ENCODE measurements around the gene UTP4.

UTP4 gene

DNA sequence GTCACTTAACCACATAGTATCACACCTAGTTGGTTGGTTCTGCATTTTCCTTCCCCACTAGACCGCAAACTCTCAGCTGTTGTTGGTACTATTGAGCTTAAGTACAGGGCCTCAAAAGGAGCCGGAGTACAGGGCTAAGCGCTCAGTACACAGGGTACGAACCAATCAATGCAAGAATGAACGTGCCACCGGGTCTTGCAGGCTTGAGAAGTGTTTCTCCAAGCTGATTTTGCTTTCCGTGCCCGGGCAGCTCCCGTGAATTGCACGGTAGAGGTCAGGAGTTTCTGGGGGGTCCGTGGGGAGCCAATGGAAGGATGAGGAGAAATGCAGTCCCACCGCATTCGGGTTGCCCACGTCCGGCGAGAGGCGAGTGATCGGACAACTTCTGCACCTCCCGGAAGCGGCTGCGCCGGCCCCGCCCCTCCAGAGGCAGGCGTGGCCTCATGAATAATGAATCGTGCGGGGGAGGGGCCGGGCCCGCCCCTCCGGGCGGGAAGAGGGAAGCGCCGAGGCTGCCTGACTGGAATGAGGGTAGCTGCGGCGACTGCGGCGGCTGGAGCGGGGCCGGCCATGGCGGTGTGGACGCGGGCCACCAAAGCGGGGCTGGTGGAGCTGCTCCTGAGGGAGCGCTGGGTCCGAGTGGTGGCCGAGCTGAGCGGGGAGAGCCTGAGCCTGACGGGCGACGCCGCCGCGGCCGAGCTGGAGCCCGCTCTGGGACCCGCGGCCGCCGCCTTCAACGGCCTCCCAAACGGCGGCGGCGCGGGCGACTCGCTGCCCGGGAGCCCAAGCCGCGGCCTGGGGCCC lies 54.4 kb downstream of the UTP4 start, which contains the start of gene SNTB2:
SNTB2 (plus strand) TSS at position 523 of the 804 bp plus-strand sequence; CDS start at position 526, 3 bp downstream.
- TF ChIP-seq, protein P1, sequence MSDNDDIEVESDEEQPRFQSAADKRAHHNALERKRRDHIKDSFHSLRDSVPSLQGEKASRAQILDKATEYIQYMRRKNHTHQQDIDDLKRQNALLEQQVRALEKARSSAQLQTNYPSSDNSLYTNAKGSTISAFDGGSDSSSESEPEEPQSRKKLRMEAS (IDR thresholded peaks at IDR 0.05): peak; percentile 61; the same call in 1 of the 2 replicates
- TF ChIP-seq, protein P2, sequence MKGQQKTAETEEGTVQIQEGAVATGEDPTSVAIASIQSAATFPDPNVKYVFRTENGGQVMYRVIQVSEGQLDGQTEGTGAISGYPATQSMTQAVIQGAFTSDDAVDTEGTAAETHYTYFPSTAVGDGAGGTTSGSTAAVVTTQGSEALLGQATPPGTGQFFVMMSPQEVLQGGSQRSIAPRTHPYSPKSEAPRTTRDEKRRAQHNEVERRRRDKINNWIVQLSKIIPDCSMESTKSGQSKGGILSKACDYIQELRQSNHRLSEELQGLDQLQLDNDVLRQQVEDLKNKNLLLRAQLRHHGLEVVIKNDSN (IDR thresholded peaks at IDR 0.05): no peak
- TF ChIP-seq EP300 (IDR thresholded peaks at IDR 0.05; ENCODE audit: borderline replicate concordance): peak; percentile 20; the same call in 1 of the 2 replicates
- no peak for TF ChIP-seq TEAD4 (IDR thresholded peaks at IDR 0.05)
- peak; percentile 77 for TF ChIP-seq TAF1 (IDR thresholded peaks at IDR 0.05; ENCODE audit: low read depth)
- TF ChIP-seq TCF12 (IDR thresholded peaks at IDR 0.05; ENCODE audit: low read depth): no peak
- TF ChIP-seq FOXM1 (IDR thresholded peaks at IDR 0.05; ENCODE audit: borderline replicate concordance, low read depth): no peak
- TF ChIP-seq EGR1 (IDR thresholded peaks at IDR 0.05): peak; percentile 63
- no peak for TF ChIP-seq NFIC (IDR thresholded peaks at IDR 0.05)
- TF ChIP-seq ZBTB7A (IDR thresholded peaks at IDR 0.05; ENCODE audit: low read depth): no peak
- no peak for TF ChIP-seq CREB1 (IDR thresholded peaks at IDR 0.05; ENCODE audit: low read depth)
- TF ChIP-seq, protein P3, sequence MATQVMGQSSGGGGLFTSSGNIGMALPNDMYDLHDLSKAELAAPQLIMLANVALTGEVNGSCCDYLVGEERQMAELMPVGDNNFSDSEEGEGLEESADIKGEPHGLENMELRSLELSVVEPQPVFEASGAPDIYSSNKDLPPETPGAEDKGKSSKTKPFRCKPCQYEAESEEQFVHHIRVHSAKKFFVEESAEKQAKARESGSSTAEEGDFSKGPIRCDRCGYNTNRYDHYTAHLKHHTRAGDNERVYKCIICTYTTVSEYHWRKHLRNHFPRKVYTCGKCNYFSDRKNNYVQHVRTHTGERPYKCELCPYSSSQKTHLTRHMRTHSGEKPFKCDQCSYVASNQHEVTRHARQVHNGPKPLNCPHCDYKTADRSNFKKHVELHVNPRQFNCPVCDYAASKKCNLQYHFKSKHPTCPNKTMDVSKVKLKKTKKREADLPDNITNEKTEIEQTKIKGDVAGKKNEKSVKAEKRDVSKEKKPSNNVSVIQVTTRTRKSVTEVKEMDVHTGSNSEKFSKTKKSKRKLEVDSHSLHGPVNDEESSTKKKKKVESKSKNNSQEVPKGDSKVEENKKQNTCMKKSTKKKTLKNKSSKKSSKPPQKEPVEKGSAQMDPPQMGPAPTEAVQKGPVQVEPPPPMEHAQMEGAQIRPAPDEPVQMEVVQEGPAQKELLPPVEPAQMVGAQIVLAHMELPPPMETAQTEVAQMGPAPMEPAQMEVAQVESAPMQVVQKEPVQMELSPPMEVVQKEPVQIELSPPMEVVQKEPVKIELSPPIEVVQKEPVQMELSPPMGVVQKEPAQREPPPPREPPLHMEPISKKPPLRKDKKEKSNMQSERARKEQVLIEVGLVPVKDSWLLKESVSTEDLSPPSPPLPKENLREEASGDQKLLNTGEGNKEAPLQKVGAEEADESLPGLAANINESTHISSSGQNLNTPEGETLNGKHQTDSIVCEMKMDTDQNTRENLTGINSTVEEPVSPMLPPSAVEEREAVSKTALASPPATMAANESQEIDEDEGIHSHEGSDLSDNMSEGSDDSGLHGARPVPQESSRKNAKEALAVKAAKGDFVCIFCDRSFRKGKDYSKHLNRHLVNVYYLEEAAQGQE (IDR thresholded peaks at IDR 0.05; ENCODE audit: low read depth): 0 out of 2 replicates have a peak, but pooled peaks have one; percentile 6
- TF ChIP-seq RAD21 (IDR thresholded peaks at IDR 0.05; ENCODE audit: low read depth): no peak
- peak; percentile 73 for TF ChIP-seq YY1 (IDR thresholded peaks at IDR 0.05; ENCODE audit: low read depth)

DNA sequence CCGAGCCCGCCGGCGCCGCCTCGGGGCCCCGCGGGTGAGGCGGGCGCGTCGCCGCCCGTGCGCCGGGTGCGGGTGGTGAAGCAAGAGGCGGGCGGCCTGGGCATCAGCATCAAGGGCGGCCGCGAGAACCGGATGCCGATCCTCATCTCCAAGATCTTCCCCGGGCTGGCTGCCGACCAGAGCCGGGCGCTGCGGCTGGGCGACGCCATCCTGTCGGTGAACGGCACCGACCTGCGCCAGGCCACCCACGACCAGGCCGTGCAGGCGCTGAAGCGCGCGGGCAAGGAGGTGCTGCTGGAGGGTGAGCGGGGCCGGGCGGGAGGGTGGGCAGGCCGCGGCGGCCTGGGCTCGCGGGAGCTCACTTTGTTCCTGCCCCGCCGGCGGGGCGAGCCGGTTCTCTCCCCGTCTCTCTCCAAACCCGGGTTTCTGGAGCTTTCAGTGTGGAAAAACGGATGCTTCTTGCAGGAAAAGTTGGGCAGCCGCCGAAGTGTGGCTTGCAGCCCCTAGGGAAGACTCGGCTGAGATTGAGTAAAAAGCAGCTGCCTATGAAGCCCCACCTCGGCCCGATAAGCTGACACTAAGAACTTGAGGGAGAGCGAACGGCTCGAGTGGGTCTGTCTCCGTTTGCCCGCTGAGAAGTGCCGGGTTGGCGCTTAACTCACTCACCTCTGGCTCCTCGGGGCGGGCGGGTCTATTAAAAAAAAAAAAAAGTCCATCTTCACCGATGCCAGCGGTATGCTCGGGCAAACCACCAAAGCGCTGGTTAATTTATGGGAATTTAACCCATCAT lies 55.2 kb downstream of the UTP4 start:
- TF ChIP-seq EP300 (IDR thresholded peaks at IDR 0.05; ENCODE audit: borderline replicate concordance): no peak; the same call in 1 of the 2 replicates
- no peak for TF ChIP-seq ZBTB7A (IDR thresholded peaks at IDR 0.05; ENCODE audit: low read depth)
- no peak for TF ChIP-seq FOXM1 (IDR thresholded peaks at IDR 0.05; ENCODE audit: borderline replicate concordance, low read depth)
- peak; percentile 86; the same call in 1 of the 2 replicates for TF ChIP-seq NFIC (IDR thresholded peaks at IDR 0.05)
- TF ChIP-seq, protein P3 (IDR thresholded peaks at IDR 0.05; ENCODE audit: low read depth): 0 out of 2 replicates have a peak, but pooled peaks have one; percentile 4
- no peak for TF ChIP-seq CEBPB (IDR thresholded peaks at IDR 0.05)
- TF ChIP-seq TEAD4 (IDR thresholded peaks at IDR 0.05): peak; percentile 49; the same call in 1 of the 2 replicates

DNA sequence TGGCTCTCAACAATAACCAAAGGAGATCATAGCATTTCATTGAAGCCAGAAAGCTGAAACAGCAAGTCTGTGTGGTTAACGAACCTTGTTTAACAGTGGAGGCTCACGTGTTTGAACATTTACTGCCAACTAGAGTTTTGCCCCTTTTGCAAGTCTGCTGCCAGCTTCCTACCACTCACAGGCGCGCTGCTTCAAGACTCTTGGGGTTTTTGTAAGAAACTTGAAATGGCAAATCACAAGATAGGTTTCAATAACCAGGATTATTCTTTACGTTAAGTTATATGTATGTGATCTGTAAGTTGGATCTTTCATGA lies 55.7 kb downstream of the UTP4 start:
- TF ChIP-seq, protein P2 (IDR thresholded peaks at IDR 0.05): peak; percentile 64
- TF ChIP-seq EP300 (IDR thresholded peaks at IDR 0.05; ENCODE audit: borderline replicate concordance): peak; percentile 59; the same call in 1 of the 2 replicates
- TF ChIP-seq, protein P1 (IDR thresholded peaks at IDR 0.05): peak; percentile 75
- TF ChIP-seq NFIC (IDR thresholded peaks at IDR 0.05): no peak; the same call in 1 of the 2 replicates
- no peak for TF ChIP-seq ZBTB7A (IDR thresholded peaks at IDR 0.05; ENCODE audit: low read depth)
- TF ChIP-seq TCF12 (IDR thresholded peaks at IDR 0.05; ENCODE audit: low read depth): peak; percentile 70

DNA sequence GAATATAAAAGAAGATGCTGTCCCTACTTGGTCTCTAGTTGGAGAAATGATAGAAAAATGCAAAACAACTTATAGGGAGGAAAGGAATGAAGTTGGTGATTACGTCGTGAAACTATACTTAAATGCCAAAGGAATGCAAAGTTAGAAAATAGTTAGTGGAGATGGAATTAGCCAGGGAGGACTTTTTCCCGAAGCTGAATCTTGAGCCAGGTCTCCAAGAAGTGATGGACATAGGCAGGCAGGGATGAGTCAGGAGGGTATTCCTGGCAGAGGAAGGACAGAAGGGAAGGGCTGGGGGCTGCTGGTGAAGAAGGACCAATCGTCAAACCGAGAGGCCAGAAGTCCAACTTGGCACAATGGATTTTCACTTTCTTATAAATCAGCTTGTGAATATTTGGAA lies 56.3 kb downstream of the UTP4 start:
- TF ChIP-seq TCF12 (IDR thresholded peaks at IDR 0.05; ENCODE audit: low read depth): no peak
- no peak for TF ChIP-seq ZBTB7A (IDR thresholded peaks at IDR 0.05; ENCODE audit: low read depth)

DNA sequence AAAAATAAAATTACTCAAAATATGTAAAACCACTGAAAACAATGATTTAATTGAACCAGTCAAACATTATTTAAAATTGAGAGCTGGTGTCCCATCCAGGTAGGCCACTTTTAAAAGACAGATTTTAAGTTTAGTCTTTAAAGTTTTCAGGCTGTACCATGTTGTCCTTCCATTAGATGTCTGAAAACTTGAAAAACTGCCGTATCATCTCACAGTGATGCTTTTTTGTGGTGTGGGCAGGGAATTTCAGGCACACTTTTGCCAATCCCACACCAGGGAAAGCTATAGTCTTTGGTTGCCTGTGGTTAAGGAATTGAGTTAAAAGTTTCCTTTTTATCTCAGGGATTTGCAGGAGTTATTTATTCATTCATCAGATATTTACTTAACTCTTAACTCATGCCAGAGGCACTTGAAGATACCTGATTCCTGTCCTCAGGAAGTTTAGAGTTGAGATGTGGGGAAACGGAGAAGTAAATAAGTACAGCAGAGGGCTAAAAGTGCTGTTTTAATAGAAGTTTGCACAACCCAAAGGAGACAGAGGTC lies 57.7 kb downstream of the UTP4 start:
- TF ChIP-seq, protein P3 (IDR thresholded peaks at IDR 0.05; ENCODE audit: low read depth): no peak
- no peak for TF ChIP-seq YY1 (IDR thresholded peaks at IDR 0.05; ENCODE audit: low read depth)
- no peak for TF ChIP-seq ZBTB7A (IDR thresholded peaks at IDR 0.05; ENCODE audit: low read depth)
- TF ChIP-seq EGR1 (IDR thresholded peaks at IDR 0.05): no peak
- TF ChIP-seq CEBPB (IDR thresholded peaks at IDR 0.05): no peak
- TF ChIP-seq EP300 (IDR thresholded peaks at IDR 0.05; ENCODE audit: borderline replicate concordance): no peak
- no peak for TF ChIP-seq CREB1 (IDR thresholded peaks at IDR 0.05; ENCODE audit: low read depth)
- TF ChIP-seq TCF12 (IDR thresholded peaks at IDR 0.05; ENCODE audit: low read depth): no peak
- no peak for TF ChIP-seq FOXM1 (IDR thresholded peaks at IDR 0.05; ENCODE audit: borderline replicate concordance, low read depth)
- TF ChIP-seq, protein P1 (IDR thresholded peaks at IDR 0.05): no peak
- no peak for TF ChIP-seq TAF1 (IDR thresholded peaks at IDR 0.05; ENCODE audit: low read depth)
- TF ChIP-seq RAD21 (IDR thresholded peaks at IDR 0.05; ENCODE audit: low read depth): no peak
- no peak for TF ChIP-seq NFIC (IDR thresholded peaks at IDR 0.05)
- TF ChIP-seq TEAD4 (IDR thresholded peaks at IDR 0.05): no peak
- TF ChIP-seq, protein P2 (IDR thresholded peaks at IDR 0.05): no peak
